GM15510 (cell line): ENCODE measurements around the gene RNF5.

Source experiments
- POLR2A ChIP-seq: IDR thresholded peaks from 3 replicates; pipeline ENCODE4 v1.6.1; 2011; ENCODE audit warnings: borderline replicate concordance; ENCODE audit not compliant: insufficient read length; ENCODE audit errors: extremely low read depth

The RNF5 gene

GRCh38 chr6:32203426-32204267 is 25.4 kb downstream of the RNF5 start:
- TF ChIP-seq POLR2A, result no peak

- TF ChIP-seq POLR2A, result no peak
These were observed 26.1 kb downstream of the RNF5 start for GRCh38 chr6:32204268-32204715.

DNA sequence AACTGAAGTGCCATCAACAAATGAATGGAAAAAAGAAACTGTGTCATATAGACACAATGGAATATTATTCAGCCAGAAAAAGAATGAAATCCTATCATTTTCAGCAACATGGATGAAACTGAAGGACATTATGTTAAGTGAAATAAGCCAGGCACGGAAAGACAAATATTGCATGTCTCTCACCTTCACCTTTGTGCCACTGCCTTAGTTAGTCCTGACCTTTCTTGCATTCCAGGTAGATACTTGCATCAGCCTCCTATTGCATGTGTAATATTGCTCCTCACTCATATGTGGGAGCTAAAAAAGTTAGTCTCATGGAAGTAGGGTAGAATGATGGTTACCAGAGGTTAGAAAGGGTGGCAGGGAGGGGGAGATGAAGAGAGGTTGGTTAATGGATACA is 30.8 kb downstream of the RNF5 start:
- no peak for TF ChIP-seq POLR2A

DNA sequence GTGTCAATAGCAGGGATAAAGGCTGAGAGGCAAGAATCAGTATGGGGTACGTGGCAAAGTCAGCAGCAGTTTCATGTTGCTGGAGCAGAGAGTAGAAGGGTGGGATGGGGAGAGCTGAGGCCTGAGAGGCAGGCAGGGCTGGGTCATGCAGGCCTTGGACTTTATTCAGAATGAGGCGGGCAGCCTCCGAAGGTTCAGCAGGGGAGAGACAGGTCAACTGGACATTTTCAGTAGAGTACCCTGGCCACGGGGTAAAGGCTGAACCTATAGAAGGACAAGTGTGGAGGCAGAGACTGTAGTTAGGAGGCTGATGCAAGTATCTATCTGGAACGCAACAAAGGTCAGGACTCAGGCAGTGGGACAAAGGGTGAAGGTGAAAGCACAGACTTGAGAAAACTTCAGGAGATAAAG is 32.0 kb downstream of the RNF5 start:
- no peak for TF ChIP-seq POLR2A

DNA sequence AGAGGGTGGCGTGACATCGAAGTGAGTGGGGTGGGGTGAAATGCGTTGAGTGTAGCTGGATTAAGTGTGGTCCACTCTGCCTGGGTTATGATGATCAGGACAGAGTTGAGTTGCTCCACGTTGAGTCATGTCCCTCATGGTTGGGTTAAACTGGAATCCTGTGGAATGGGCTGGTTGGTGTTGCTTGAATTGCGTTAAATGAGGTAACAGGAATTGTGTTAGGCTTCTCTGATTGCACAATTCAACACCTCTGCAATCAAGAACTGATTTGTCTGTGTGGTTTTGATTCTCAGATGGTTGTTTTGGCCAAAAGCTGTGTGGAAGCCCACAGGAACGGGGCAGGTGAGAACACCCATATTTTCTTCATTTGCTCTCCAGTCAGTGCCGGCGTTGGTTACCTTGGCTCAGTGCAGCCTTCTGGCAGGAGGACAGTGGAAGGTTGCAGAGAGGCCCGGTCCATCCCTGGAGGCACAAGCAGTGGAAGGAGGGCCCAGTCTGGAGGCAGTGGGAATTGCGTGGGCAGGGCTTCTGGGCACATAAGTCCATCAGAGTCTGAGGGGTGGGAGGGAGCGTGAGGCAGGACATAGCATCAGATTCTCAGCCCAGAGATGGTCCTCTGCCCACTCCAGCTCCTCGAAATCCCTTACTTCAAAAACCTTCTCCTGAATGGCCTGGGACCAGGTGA is 34.0 kb downstream of the RNF5 start:
- TF ChIP-seq POLR2A, result no peak

DNA sequence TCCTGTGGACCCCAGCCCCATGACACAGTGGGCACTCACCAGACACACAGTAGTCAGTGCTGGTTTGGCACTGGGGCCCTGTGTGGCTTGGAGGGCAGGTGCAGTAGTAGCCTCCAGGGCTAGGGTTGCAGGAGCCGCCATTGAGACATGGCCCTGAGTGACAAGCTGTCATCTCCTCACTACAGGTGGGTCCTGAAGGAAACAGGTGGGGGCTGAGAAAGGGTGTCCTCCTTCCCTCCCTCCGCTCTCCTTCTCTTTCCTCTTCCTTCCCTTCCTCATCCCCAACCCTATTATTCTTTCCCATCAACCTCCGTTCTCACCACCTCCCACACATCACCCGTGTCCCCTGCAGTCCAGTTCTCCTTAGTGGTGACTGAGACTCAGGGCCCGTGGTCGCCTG is 35.4 kb downstream of the RNF5 start:
- no peak for TF ChIP-seq POLR2A

DNA sequence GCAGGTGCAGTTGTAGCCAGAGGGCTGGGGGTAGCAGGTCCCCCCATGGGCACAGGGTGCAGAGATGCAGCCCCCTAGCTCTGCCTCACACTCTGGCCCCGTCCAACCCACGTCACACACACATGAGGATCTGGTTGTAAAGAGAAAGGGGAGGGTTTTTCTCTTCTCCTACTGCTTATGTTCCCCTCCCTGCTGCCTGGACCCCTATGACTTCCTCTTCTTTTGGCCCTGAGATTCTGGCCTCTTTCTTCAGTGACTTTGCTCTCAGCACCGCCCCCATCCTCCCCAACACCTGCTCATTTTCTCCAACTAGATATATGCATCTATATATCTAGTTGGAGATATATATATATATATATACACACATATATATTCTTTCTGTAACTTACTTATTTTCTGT is 35.9 kb downstream of the RNF5 start:
- no peak for TF ChIP-seq POLR2A

GRCh38 chr6:32215617-32216016 is 37.4 kb downstream of the RNF5 start:
- no peak for TF ChIP-seq POLR2A

DNA sequence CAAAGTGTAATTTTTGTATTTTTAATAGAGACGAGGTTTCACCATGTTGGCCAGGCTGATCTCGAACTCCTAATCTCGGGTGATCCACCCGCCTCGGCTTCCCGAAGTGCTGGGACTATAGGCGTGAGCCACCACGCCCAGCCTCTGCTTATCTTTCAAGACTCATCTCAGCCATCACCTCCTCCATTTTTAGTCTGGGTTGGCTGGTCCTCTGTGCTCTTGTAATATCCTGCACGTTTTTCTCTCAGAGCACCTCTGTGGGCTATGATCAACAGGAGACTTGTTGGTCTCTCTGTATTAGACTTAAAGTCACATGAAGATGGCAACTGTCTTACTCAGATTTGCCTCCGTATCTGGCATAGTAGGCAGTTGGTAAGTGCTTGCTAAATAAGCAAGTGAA is 38.1 kb downstream of the RNF5 start:
- TF ChIP-seq POLR2A, result no peak

- no peak for TF ChIP-seq POLR2A
These were observed 38.8 kb downstream of the RNF5 start for GRCh38 chr6:32216998-32217397.

DNA sequence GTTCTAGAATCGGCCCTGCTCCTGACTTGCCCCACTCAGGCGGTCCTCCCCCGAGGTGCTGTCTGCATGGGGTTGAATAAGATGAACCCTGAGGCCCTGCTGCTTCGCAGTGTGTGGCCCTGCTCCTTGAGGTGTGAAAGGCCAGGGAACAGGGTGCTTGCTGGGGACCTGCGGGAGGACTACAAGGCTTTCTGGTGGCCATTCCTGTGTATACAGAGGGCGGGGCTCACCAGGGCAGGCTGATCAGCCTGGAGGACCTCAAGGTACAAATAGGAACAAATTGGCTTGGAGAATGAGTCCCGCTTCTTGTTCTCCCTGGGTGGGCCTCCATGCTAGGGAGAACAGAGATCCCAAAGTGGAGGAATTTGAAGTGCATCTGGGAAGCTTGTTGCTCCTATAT is 40.0 kb downstream of the RNF5 start:
- no peak for TF ChIP-seq POLR2A

DNA sequence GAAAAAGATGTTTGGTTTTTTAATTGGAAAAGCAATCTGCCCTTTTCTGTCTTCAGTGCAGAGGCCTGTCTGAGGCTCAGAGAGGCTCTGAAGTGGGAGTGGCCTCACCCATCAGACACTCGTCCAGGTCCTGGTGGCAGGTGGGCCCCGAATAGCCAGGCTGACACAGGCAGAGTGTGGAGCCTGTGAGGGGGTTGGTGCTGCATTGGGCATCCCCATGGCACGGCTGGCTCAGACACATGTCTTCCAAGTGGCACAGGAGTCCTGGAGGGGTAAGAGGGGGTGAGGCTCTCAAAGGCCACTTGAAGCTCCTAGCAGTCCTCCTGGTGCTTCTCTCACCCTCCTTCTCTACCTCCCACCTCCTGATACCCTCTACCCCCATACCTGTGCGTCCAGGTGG is 41.8 kb downstream of the RNF5 start:
- TF ChIP-seq POLR2A, result no peak

DNA sequence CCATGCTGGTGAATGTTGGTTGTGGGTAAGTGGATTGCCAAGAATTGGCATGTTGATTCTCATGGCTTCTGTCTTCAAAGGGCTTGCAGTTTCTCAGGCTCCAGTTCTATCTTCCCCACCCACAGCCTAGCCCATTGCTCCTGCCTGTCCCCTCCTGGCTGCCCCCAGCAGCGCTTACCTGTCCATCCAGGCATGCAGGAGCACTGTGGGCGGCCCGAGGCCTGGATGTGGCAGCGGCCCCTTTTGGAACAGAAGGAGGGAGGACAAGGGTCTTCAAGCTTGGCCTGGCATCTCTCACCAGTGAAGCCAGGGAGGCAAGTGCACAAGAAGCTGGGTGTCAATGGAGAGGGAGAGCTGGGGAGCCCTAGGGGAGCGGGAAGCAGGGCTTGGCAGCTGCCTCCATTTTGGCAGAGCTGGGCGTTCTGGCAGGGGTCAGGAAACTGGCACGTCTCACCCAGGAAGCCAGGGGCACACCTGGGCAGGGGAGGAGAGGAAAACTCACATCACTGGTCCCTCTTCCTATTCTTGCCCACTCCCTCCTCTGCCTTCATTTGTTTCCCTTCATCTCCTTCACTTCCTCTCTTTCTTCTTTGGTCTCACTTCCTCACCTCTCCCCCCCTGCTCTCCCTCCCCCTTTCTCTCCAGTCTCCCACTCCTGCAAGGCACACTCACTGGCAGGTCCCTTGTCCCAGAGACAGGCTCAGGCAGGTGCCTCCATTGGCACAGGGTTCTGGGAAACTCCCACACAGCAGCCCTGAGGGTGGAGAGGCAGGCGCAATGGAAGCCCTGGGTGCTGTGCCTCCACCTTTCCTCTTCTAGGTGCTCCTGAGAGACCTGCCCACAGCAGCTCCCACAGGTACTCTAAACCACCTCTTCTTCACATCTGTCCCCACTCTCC is 44.4 kb downstream of the RNF5 start:
- no peak for TF ChIP-seq POLR2A

GRCh38 chr6:32223258-32224235 is 45.3 kb downstream of the RNF5 start, which contains the start of gene NOTCH4:
Gene NOTCH4 (minus strand): TSS chr6:32224067. CDS start chr6:32223928, 139 bp downstream.
- TF ChIP-seq POLR2A, result no peak
